HepG2 (cell line): ENCODE data around the gene CCDC181. TPM values are rescaled to one million over a fixed set of nuclear protein-coding genes. Genes with fewer than 3 reads are reported as not detected.

Source experiments
- CREBL2 ChIP-seq: sonication (generic); formaldehyde crosslinking; IDR thresholded peaks from 2 replicates; pipeline ENCODE4 v1.8.1; 2023; ENCODE audit warnings: missing genetic modification reagents, mild to moderate bottlenecking, borderline replicate concordance
- GATAD2A ChIP-seq: IDR thresholded peaks from 2 replicates; pipeline ENCODE4 v1.6.1; 2016
- GZF1 ChIP-seq: sonication (generic); formaldehyde crosslinking; IDR thresholded peaks from 2 replicates; pipeline ENCODE4 v1.5.1; 2020; ENCODE audit warnings: mild to moderate bottlenecking, missing genetic modification reagents
- HCFC1 ChIP-seq: fragments of 150-350 bp; IDR thresholded peaks from 2 replicates; pipeline ENCODE4 v1.6.1; 2014; ENCODE audit warnings: low read depth, low read length
- IKZF1 ChIP-seq: fragments of 450-650 bp; IDR thresholded peaks from 2 replicates; pipeline ENCODE4 v1.7.1; 2016
- KLF6 ChIP-seq: IDR thresholded peaks from 2 replicates; pipeline ENCODE4 v1.8.0; 2016; ENCODE audit warnings: missing biosample characterization, missing genetic modification reagents
- LBX2 ChIP-seq: sonication (generic); formaldehyde crosslinking; IDR thresholded peaks from 2 replicates; pipeline ENCODE4 v1.5.0; 2020; ENCODE audit warnings: missing genetic modification reagents, mild to moderate bottlenecking, borderline replicate concordance
- MYNN ChIP-seq: sonication (generic); formaldehyde crosslinking; IDR thresholded peaks from 2 replicates; pipeline ENCODE4 v1.4.0; 2020; ENCODE audit warnings: mild to moderate bottlenecking, low read depth, missing genetic modification reagents
- NCOR1 ChIP-seq: fragments of 200-600 bp; sonication (generic); IDR thresholded peaks from 2 replicates; pipeline ENCODE4 v1.7.0; 2017; ENCODE audit warnings: antibody characterized with exemption, low read length, borderline replicate concordance
- PBX2 ChIP-seq: IDR thresholded peaks from 2 replicates; pipeline ENCODE4 v1.6.1; 2016; ENCODE audit warnings: control low read depth
- PHB2 ChIP-seq: fragments of 450-650 bp; IDR thresholded peaks from 2 replicates; pipeline ENCODE4 v1.6.1; 2018; ENCODE audit not compliant: partially characterized antibody
- RARA ChIP-seq: IDR thresholded peaks from 2 replicates; pipeline ENCODE4 v1.6.1; 2016; ENCODE audit warnings: missing genetic modification reagents, missing compliant biosample characterization
- ZBTB3 ChIP-seq: sonication (generic); formaldehyde crosslinking; IDR thresholded peaks from 2 replicates; pipeline ENCODE4 v1.4.0; 2020; ENCODE audit warnings: low read depth, mild to moderate bottlenecking, moderate library complexity, missing genetic modification reagents, borderline replicate concordance
- ZFP90 ChIP-seq: sonication (generic); formaldehyde crosslinking; IDR thresholded peaks from 2 replicates; pipeline ENCODE4 v1.8.0; 2022; ENCODE audit warnings: missing genetic modification reagents, mild to moderate bottlenecking, inconsistent platforms, borderline replicate concordance
- ZMYM4 ChIP-seq: sonication (generic); formaldehyde crosslinking; IDR thresholded peaks from 2 replicates; pipeline ENCODE4 v1.8.1; 2023; ENCODE audit warnings: mild to moderate bottlenecking, missing genetic modification reagents
- ZNF292 ChIP-seq: sonication (generic); formaldehyde crosslinking; IDR thresholded peaks from 2 replicates; pipeline ENCODE4 v1.8.1; 2022; ENCODE audit warnings: mild to moderate bottlenecking, low read depth, missing genetic modification reagents, borderline replicate concordance
- ZNF367 ChIP-seq: sonication (generic); formaldehyde crosslinking; IDR thresholded peaks from 2 replicates; pipeline ENCODE4 v1.4.0; 2020; ENCODE audit warnings: missing genetic modification reagents, borderline replicate concordance
- ZNF512B ChIP-seq: sonication (generic); formaldehyde crosslinking; IDR thresholded peaks from 2 replicates; pipeline ENCODE4 v1.5.1; 2020; ENCODE audit warnings: missing genetic modification reagents, mild to moderate bottlenecking, borderline replicate concordance
- ZNF639 ChIP-seq: conservative IDR thresholded peaks from 2 replicates; pipeline ENCODE4 v1.6.1; 2018; ENCODE audit warnings: missing genetic modification reagents
- ZNF740 ChIP-seq: sonication (generic); formaldehyde crosslinking; IDR thresholded peaks from 2 replicates; pipeline ENCODE4 v1.4.0; 2020; ENCODE audit warnings: missing genetic modification reagents
- ZNF784 ChIP-seq: sonication (generic); formaldehyde crosslinking; IDR thresholded peaks from 2 replicates; pipeline ENCODE4 v1.5.1; 2020; ENCODE audit warnings: missing genetic modification reagents, mild to moderate bottlenecking, borderline replicate concordance
- ZNF841 ChIP-seq: sonication (generic); formaldehyde crosslinking; IDR thresholded peaks from 2 replicates; pipeline ENCODE4 v1.8.1; 2023; ENCODE audit warnings: missing genetic modification reagents, borderline replicate concordance
- polyA plus RNA-seq, 8 experiments: library from polyadenylated mRNA; depleted of rRNA in 3 of 8; stranded (reverse) in 7 of 8; unstranded in 1 of 8; fragments of >200 nt; fragmentation: Illumina TruSeq in 4 of 8; extraction: Trizol in 4 of 8; gene quantifications; 2 replicates each; pipeline versions ENCODE4 v1.2.1 to v1.2.3, GENCODE V29; 2011 to 2016; ENCODE audit warnings: low read depth in 4 of 8, missing spikeins in 1 of 8, mixed read lengths in 1 of 8; ENCODE audit not compliant: insufficient read depth in 1 of 8
- total RNA-seq, 5 experiments: library from RNA; depleted of rRNA; stranded (reverse); fragments of >200 nt; fragmentation: Illumina TruSeq; extraction: Trizol; gene quantifications; 2 replicates each; pipeline ENCODE4 v1.2.3, GENCODE V29; 2016; ENCODE audit warnings: low read depth in 1 of 5

The CCDC181 gene
- total and polyA plus RNA-seq, 2 of the 13 experiments (the other 11 are each of a cell fraction or from before 2014, with no cell fraction given), result 0.07 TPM; not detected in 1

- TF ChIP-seq ZNF512B (CRISPR knock-in tag) (0 out of 2 replicates have a peak, but pooled peaks have one; percentile 64), CREBL2 (CRISPR knock-in tag) (no peak), GATAD2A (CRISPR knock-in tag) (no peak), KLF6 (CRISPR knock-in tag) (no peak), ZNF740 (CRISPR knock-in tag) (no peak), PHB2 (no peak), ZNF639 (no peak), ZNF367 (no peak), ZFP90 (CRISPR knock-in tag) (peak; percentile 73; the same call in 1 of the 2 replicates), ZNF841 (CRISPR knock-in tag) (no peak), HCFC1 (no peak), ZBTB3 (CRISPR knock-in tag) (no peak), ZNF292 (peak; percentile 22; the same call in 1 of the 2 replicates), RARA (CRISPR knock-in tag) (no peak), GZF1 (no peak), ZMYM4 (CRISPR knock-in tag) (peak; percentile 38; the same call in 1 of the 2 replicates), IKZF1 (no peak), PBX2 (CRISPR knock-in tag) (no peak), ZNF784 (CRISPR knock-in tag) (0 out of 2 replicates have a peak, but pooled peaks have one; percentile 18), MYNN (CRISPR knock-in tag) (no peak), LBX2 (CRISPR knock-in tag) (no peak), NCOR1 (no peak)
Observed at GRCh38 chr1:169460191-169460833, 33.0 kb upstream of the CCDC181 start (continued).
